Right lobe of liver (tissue), 6 donors: ENCODE results near the gene TMEM17. TPM values are rescaled to one million over a fixed set of nuclear protein-coding genes. Genes with fewer than 3 reads are reported as not detected.

Experiments used
- ATAC-seq, 4 donors: fragments of 200-7000 bp; cut with Tn5 transposase; one replicate each; pipeline ENCODE4 v1.9.1; 2020; ENCODE audit warnings: mild to moderate bottlenecking in 4 of 4, moderate library complexity in 4 of 4
- DNase-seq, 3 donors: peaks; one replicate each; pipeline ENCODE4 v3.0.0-alpha.2; 2020
- H3K27ac ChIP-seq, 3 donors: fragments of 200-600 bp; one replicate each; pipeline ENCODE4 v1.8.0; 2022
- H3K27me3 ChIP-seq, 2 donors: fragments of 200-600 bp; one replicate each; pipeline ENCODE4 v1.8.0; 2022
- H3K36me3 ChIP-seq, 4 donors: fragments of 200-600 bp; sonication (generic) in 1 of 4; one replicate each; pipeline versions ENCODE4 v1.5.1 to v1.8.0; 2017 to 2022; ENCODE audit warnings: control low read depth in 1 of 4
- H3K4me1 ChIP-seq, 4 donors: fragments of 200-600 bp; sonication (generic) in 1 of 4; one replicate each; pipeline versions ENCODE4 v1.5.1 to v1.8.0; 2017 to 2022; ENCODE audit warnings: control low read depth in 1 of 4
- H3K4me3 ChIP-seq, 3 donors: fragments of 200-600 bp; one replicate each; pipeline ENCODE4 v1.8.0; 2022
- H3K9me3 ChIP-seq, 4 donors: fragments of 200-600 bp; sonication (generic) in 1 of 4; one replicate each; pipeline versions ENCODE4 v1.5.1 to v1.8.0; 2017 to 2022; ENCODE audit warnings: control low read depth in 1 of 4
- POLR2A ChIP-seq: fragments of 450-650 bp; IDR thresholded peaks from one replicate; pipeline ENCODE4 v1.6.1; 2017; ENCODE audit warnings: antibody characterized with exemption, mild to moderate bottlenecking
- WGBS: methylation state at CpG from one replicate; pipeline ENCODE4 v1.1.6; 2018; ENCODE audit warnings: low coverage, low lambda C conversion rate; ENCODE audit not compliant: insufficient coverage; ENCODE audit errors: missing lambda C conversion rate; 5-methylcytosine and 5-hydroxymethylcytosine counted together
- intact Hi-C, 2 donors: fragments of 100-400 bp; cut with DNase I; formaldehyde crosslinking; loops; one replicate each; pipeline versions ENCODE4 v1.11.2 to v1.14.1; 2022
- total RNA-seq, 6 experiments: library from RNA; depleted of rRNA in 2 of 6; stranded (reverse); fragments of >200 nt in 2 of 6; fragmentation: NEBNext Ultra II Directional in 3 of 6; extraction: Animal tissue kit (Norgen Biotek cat#: 25700) in 3 of 6; gene quantifications; one replicate each; pipeline versions ENCODE4 v1.1.0 to v1.2.4, GENCODE V29; 2016 to 2023
- TF ChIP-seq, protein P1 (sequence below), 4 donors: fragments of 200-600 bp in 3 of 4; fragments of 450-650 bp in 1 of 4; IDR thresholded peaks; one replicate each; pipeline versions ENCODE4 v1.5.1 to v1.8.0; 2016 to 2022; ENCODE audit warnings: antibody characterized with exemption in 4 of 4, mild to moderate bottlenecking in 2 of 4
- donor health status: DM: no; HTN: yes; CAD: no.
- donor health status: DM: no; HTN: no; CAD: no.
- donor health status: DM: no; HTN: no; CAD: no.
- donor health status: DM: no; HTN: yes; CAD: no.
- donor health status: DM: no; HTN: yes; CAD: no.

Gene TMEM17
- total RNA-seq, 6 experiments from 2014 or later, result 0.40 to 1.2 (median 0.87) TPM

DNA sequence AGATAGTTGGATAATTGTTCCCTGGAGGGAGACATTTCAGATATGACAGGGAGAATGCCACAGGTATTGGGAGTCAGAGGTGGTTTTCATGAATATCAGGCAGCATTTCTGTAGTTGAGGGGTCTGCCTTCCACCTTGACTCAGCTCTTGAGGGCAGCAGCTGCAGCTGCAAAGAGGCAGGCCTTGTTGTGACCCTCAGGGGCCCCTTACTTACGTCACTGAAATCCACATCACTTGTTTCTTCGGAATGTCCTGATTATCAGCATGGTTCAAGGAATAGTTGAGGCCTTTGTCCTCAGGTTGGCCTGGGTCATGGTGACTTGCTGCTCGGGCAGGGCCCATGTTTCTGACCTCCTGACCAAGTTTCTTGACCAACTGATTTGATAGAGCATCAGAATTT, 46.9 kb downstream of the TMEM17 start:
- Histone ChIP-seq H3K4me3 (no peak overlapping the region), H3K27me3 (no peaks in the 10 kb centered on the region), H3K36me3 (no peaks in the 10 kb centered on the region), H3K4me1 (peaks cover 0 to 49% (median 19%) of the 10 kb centered on the region in 4 donors), H3K9me3 (no peaks in the 10 kb centered on the region), H3K27ac (no peak overlapping the region)
- TF ChIP-seq, protein P1, sequence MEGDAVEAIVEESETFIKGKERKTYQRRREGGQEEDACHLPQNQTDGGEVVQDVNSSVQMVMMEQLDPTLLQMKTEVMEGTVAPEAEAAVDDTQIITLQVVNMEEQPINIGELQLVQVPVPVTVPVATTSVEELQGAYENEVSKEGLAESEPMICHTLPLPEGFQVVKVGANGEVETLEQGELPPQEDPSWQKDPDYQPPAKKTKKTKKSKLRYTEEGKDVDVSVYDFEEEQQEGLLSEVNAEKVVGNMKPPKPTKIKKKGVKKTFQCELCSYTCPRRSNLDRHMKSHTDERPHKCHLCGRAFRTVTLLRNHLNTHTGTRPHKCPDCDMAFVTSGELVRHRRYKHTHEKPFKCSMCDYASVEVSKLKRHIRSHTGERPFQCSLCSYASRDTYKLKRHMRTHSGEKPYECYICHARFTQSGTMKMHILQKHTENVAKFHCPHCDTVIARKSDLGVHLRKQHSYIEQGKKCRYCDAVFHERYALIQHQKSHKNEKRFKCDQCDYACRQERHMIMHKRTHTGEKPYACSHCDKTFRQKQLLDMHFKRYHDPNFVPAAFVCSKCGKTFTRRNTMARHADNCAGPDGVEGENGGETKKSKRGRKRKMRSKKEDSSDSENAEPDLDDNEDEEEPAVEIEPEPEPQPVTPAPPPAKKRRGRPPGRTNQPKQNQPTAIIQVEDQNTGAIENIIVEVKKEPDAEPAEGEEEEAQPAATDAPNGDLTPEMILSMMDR (IDR thresholded peaks at IDR 0.05), result no peak
- no peak for TF ChIP-seq POLR2A
- WGBS, result 60% methylated on average over 1 of the region's 3 CpGs
- intact Hi-C loops, result loop anchor here (10.0 kb wide), 2 partner anchors 116 to 316 kb away; no protein-coding TSS in a partner anchor
- DNase-seq, result no peak
- ATAC-seq, result no peak

DNA sequence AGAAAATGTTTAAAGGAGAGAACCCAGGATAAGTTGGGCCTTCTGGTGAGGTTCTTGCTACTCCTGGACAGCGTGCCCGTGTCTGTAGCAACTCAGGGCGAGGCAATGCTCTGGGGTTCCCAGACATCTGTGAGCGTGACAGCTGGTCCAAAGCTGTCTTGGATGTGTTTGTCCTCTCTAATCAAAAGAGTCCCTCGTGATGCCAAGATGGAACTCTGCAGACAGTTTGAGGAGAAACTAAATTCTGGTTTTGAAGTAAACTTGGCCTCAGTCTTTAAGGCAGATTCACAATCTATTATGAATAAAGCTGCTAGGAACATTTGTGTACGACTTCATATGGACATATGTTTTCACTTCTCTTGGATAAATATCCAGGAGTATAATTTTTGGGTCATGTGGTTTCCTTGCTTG, 47.3 kb downstream of the TMEM17 start:
- no peak for DNase-seq

DNA sequence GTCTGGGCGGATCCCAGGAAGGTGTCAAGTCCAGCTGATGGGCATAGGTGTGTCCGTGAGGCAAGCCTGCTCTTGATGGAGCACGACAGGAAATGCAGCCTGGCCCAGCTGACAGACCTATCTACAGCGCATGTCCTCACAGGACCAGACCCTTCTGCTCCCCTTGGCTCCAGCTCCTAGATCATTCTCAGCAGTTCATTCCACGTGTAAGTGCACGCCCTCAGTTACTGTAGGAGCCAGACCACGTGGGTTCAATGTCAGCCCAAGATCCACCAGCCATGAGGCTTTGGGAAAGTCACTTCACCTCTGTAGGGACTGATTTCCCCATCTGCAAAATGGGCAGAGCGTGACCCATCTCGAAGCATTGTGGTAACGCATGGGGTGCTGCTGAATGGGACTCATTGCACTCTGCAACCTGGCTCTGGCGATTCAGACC, 47.8 kb downstream of the TMEM17 start:
- Histone ChIP-seq H3K27ac (peak overlapping the region in 2 of 3 donors; percentile 7 to 91), H3K4me1 (peaks cover 0 to 42% (median 19%) of the 10 kb centered on the region in 4 donors), H3K4me3 (no peak overlapping the region), H3K36me3 (no peaks in the 10 kb centered on the region), H3K9me3 (no peaks in the 10 kb centered on the region), H3K27me3 (no peaks in the 10 kb centered on the region)
- no peak for DNase-seq
- intact Hi-C loops, result loop anchor here (10.0 kb wide), 2 partner anchors 117 to 317 kb away; no protein-coding TSS in a partner anchor
- ATAC-seq, result no peak
- TF ChIP-seq POLR2A, result no peak
- TF ChIP-seq, protein P1 (IDR thresholded peaks at IDR 0.05), result no peak
- 75% methylated on average over 5 of the region's 11 CpGs for WGBS

More for the DNA sequence above, 47.3 kb downstream of the TMEM17 start:
- H3K4me3 ChIP-seq, result no peak overlapping the region
- no peak for ATAC-seq
- H3K27me3 ChIP-seq, result no peaks in the 10 kb centered on the region
- peaks cover 0 to 45% (median 19%) of the 10 kb centered on the region in 4 donors for H3K4me1 ChIP-seq
- peak overlapping the region in 2 of 3 donors; percentile 7 to 91 for H3K27ac ChIP-seq
- intact Hi-C loops, result loop anchor here (10.0 kb wide), 2 partner anchors 116 to 316 kb away; no protein-coding TSS in a partner anchor
- H3K36me3 ChIP-seq, result no peaks in the 10 kb centered on the region
- H3K9me3 ChIP-seq, result no peaks in the 10 kb centered on the region
- 69% methylated on average over 4 of the region's 6 CpGs for WGBS
- TF ChIP-seq, protein P1 (IDR thresholded peaks at IDR 0.05), result no peak
- TF ChIP-seq POLR2A, result no peak

DNA sequence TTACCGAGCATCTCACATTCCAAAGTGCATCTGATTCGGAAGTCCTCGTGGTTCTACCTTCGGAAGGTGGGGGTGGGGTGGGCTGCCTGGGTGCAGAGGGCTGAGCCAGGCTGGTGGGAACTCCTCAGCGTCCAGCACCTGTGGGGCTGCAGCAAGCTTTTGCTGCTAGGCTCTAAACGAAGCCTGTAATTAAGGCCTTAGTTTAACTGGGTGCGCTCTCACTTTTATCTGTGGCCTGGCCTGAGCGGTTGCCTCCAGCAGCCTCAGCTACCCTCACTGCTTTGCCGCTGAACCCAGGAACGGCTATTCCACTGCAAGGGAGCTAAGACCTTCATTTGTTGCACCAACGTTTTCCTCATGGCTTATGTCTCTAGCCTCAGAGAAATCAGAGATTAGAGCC, 48.4 kb downstream of the TMEM17 start:
- Histone ChIP-seq H3K27ac (peak overlapping the region; percentile 89 to 91 (median 89)), H3K27me3 (no peaks in the 10 kb centered on the region), H3K36me3 (no peaks in the 10 kb centered on the region), H3K4me1 (peaks cover 0 to 37% (median 18%) of the 10 kb centered on the region in 4 donors), H3K4me3 (peak overlapping the region; percentile 64 to 76 (median 69)), H3K9me3 (no peaks in the 10 kb centered on the region)
- DNase-seq, result no peak
- peak in 1 of 4 donors; percentile 13 for ATAC-seq
- whole genome bisulfite sequencing, result 15% methylated on average over 6 of the region's 11 CpGs
- intact Hi-C loops, result loop anchor here (10.0 kb wide), 2 partner anchors 117 to 317 kb away; no protein-coding TSS in a partner anchor
- TF ChIP-seq, protein P1 (IDR thresholded peaks at IDR 0.05), result no peak
- TF ChIP-seq POLR2A, result no peak
